Measurements from ENCODE around the gene VPS13A. TPM values are rescaled to one million over a fixed set of nuclear protein-coding genes. Genes with fewer than 3 reads are reported as not detected.

The VPS13A gene
- polyA plus RNA-seq, 1 donor: 42.6 TPM

DNA sequence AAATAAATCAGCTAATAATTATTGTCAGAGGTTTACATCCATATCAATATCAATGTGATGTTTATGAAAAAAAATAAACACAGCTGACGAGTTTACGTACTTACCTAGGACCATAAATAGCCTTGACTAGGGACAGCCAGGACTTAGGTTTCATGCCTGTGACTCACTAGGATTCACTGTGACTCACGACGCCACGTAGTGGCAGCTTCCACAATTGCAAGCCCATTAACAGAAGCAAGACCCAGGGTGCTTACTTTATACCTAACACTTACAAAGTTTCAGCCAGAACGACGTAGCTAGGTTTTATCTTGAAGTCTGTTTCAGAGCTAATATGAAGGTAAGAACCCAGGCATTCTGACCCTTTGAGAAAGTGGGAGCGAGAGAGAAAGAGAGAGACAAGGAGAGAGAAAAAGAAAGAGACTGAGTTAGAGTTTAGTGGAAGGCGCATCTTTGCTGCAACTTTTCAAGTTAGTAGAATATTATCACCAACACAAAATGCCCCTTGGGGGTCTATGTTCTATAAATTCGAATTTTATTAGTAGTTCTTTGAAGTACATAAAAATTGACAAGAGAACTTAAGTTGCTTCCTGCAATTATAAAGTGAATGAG is 279.6 kb downstream of the VPS13A start:
- peak; percentile 86 for DNase-seq

DNA sequence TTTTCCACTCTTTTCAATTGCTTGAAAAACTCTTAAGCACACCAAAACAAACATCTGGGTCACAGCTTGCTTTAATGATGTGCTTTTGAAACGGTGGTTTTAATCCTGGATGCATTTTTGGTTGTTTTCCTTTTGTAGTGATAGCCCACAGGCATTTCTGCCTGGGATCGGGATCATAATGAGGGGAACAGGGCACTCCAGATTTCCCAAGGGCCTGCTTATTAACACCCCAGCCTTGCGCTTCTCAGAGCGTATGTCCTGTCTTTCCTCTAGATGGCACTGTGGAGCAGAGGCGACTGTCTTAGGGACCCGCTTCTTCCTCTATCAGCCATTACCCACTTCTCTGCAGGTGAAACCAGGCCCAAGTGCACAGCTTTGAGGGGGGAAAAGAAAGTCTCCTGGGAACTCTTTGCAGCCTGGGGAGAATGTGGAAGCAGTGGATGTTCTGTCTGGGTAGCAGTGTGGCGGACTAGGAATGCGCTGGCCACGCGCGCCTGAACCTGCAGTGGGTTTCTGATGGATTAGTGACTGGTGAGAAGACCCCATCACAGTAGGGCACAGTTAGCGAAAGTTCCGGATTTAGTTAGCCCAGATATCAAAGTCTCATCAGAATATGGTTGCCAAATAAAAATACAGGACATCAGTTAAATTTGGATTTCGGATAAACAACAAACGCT is 280.7 kb downstream of the VPS13A start:
- peak; percentile 76 for DNase-seq

GRCh38 chr9:77460938-77461337 is 283.6 kb downstream of the VPS13A start:
- DNase-seq: no peak

- DNase-seq: no peak
Measured at GRCh38 chr9:77462066-77462465, 284.7 kb downstream of the VPS13A start.

DNA sequence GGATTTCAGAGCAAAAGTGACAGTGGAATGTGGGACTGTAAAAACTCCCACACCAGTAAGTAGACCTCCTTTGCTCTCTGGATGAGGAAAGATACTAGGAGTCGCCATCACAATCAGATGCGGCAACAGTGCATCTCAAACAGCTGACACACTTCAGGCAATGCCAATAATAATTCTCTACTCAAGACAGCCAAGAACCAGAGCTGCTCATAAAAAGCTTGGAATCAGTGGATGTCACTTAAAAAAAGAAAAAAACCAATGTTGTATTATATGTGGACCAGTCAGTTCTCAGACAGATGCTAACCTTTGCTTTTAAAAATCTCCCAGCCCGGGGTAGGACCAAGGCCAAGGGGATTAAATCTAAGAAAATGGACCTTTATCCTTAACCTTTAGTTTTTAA is 285.8 kb downstream of the VPS13A start:
- DNase-seq: peak; percentile 49

- DNase-seq: no peak
Measured at GRCh38 chr9:77464661-77465060, 287.3 kb downstream of the VPS13A start.

DNA sequence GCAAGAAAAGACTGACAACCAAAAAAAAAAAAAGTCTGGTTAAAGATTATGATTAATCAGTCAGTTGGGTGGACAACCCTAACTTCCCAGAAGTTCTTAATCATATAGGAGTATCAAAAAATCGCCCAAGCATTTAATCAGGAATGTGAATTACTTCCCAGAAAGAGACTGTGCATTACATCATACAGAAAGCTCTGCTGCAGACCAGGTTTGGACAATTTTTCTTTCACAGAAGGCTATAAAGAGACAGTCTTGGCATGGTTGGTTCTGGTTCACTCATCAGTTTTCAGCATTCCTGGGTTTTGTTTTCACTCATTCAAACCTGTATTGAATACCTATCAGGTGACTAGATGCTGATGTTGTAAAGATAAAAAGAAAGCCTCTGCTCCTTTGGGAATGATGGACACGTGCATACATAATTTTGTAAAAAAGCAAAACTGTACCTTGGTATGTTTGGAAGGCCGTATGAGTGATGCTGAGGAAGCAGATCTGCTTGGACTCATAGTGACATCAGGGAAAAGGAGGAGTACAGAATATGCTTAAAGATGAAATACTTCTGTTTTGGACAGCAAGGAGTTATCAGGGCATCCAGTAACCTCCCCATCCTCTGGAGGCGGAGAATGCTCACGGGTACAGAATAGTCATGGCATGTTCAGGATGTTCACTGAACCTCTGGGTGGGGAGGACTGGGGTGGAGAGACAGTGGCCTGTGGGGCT is 292.3 kb downstream of the VPS13A start:
- DNase-seq: no peak

Other genes starting within 250 kb of the VPS13A start
- not detected for gene FOXB2, start 157.9 kb upstream of the VPS13A start, polyA plus RNA-seq (ENCODE audit: insufficient read length)